Stimulated activated CD4-positive, alpha-beta T cell treated with anti-CD3 and anti-CD28 coated beads, Interleukin-12 subunit alpha, Interleukin-12 subunit beta, amount 100 ng/mL, for 24 hours (primary cell): ENCODE results near the gene TRPV2.

ENCODE experiments used
- DNase-seq, 2 experiments: peaks; one replicate each; pipeline ENCODE4 v3.0.0-alpha.2; 2020; ENCODE audit warnings: low read depth in 2 of 2

The TRPV2 gene

GRCh38 chr17:16459271-16459670, 43.9 kb downstream of the TRPV2 start:
- DNase-seq, result no peak

- DNase-seq, result no peak
Observed at GRCh38 chr17:16459855-16460550, 44.6 kb downstream of the TRPV2 start.

GRCh38 chr17:16460796-16461605, 45.6 kb downstream of the TRPV2 start:
- DNase-seq, result no peak

- no peak for DNase-seq
Observed at GRCh38 chr17:16461606-16461866, 46.2 kb downstream of the TRPV2 start.

- DNase-seq, result no peak
Observed at GRCh38 chr17:16462070-16462864, 46.9 kb downstream of the TRPV2 start.

GRCh38 chr17:16463358-16464302, 48.3 kb downstream of the TRPV2 start:
- no peak for DNase-seq

GRCh38 chr17:16464303-16465051, 49.1 kb downstream of the TRPV2 start:
- no peak for DNase-seq

GRCh38 chr17:16465052-16465312, 49.6 kb downstream of the TRPV2 start:
- no peak for DNase-seq

- no peak for DNase-seq
Observed at GRCh38 chr17:16465861-16466338, 50.5 kb downstream of the TRPV2 start.

GRCh38 chr17:16466407-16466806, 51.0 kb downstream of the TRPV2 start:
- no peak for DNase-seq

GRCh38 chr17:16467044-16467443, 51.7 kb downstream of the TRPV2 start:
- no peak for DNase-seq

- no peak for DNase-seq
Observed at GRCh38 chr17:16467886-16468285, 52.5 kb downstream of the TRPV2 start.

GRCh38 chr17:16468428-16468992, 53.1 kb downstream of the TRPV2 start:
- no peak for DNase-seq

- no peak for DNase-seq
Observed at GRCh38 chr17:16470265-16470664, 54.9 kb downstream of the TRPV2 start.

- DNase-seq, result no peak
Observed at GRCh38 chr17:16471295-16471694, 55.9 kb downstream of the TRPV2 start.

- no peak for DNase-seq
Observed at GRCh38 chr17:16472539-16472938, 57.2 kb downstream of the TRPV2 start.

GRCh38 chr17:16473044-16474011, 58.0 kb downstream of the TRPV2 start:
- DNase-seq, result no peak

GRCh38 chr17:16474012-16474725, 58.8 kb downstream of the TRPV2 start:
- no peak for DNase-seq

GRCh38 chr17:16475179-16475704, 59.9 kb downstream of the TRPV2 start:
- DNase-seq, result no peak
